HG03565 (cell line): ENCODE data around the gene PUM2.
"Not testable (repeated sequence)": the region's sequence is repeated elsewhere in the genome, so short reads cannot be mapped to it uniquely, and the experiment has no call there.

Experiments
- ATAC-seq: cut with Tn5 transposase; IDR thresholded peaks from one replicate; pipeline ENCODE4 v1.9.1; 2021; ENCODE audit warnings: mild to moderate bottlenecking, moderate library complexity; ENCODE audit not compliant: unreplicated experiment

Gene PUM2

DNA sequence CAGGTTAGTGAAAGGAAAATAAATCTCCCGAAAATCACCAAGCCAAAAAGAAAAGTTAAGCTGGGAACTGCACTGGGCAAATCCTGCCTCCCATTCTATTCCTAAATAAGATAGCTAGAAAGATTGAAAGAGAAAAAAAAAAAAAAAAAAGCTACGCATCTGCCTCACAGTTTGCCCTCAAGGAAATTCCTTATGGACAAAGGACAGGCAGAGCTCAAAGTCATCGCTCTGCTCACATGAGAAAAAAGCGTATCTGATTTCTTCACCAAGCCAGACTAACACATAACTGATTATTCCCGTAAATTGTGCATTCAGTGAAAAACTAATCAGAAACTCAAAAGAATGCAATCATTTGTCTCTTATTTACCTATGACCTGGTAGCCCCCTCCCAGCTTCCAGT, 50.0 kb downstream of the PUM2 start:
- no peak for ATAC-seq

DNA sequence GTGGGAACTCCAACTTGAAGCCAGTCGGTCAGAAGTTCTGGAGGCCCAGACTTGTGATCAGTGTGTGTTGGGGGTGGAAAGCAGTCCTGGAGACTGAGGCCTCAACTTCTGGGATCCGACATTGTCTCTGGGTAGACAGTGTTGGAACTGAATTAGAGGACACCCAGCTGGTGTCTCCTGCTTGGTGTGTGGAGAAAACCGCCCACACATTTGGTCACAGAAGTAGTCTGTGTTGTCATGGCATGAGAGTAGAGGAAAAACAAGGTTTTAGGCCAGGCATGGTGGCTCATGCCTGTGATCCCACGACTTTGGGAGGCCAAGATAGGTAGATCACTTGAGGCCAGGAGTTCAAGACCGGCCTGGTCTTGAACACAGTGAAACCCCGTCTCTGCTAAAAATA, 51.5 kb downstream of the PUM2 start:
- ATAC-seq: no peak

DNA sequence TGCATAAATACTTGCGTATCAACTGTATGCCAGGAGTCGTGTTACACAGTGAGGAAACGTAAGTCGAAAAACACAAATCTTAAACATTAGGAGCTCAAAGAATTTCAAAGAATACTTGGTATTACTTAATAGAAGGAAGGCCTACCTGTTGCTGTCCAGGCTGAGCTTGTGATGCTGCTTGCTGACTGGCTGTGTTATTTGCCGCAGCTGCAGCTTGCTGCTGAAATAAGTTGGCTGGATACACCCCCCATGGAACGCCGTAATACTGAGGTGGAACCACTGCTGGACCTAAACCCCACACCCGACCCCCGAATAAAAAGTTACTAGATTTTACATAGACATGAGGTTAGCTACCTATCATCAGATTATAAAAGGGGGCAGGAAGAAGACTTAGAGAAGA, 56.4 kb downstream of the PUM2 start:
- no peak for ATAC-seq

DNA sequence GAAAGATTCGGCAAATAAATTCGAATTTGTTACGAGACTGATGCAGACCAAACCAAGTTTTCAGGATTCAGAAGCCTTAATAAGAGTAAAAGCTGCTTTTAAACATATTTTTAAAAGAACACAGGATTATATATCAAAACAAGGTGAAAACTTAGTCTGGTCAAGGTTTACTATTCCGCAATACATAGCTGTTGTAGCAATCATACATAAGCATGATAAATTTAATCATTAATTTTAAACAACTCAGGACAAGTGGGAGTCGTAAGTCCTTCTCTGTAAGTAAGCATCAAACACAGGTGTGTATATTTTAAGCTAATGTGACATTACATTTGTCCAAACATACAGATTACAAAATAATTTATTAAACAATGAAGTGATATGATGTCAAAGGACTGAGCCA, 57.7 kb downstream of the PUM2 start:
- no peak for ATAC-seq

DNA sequence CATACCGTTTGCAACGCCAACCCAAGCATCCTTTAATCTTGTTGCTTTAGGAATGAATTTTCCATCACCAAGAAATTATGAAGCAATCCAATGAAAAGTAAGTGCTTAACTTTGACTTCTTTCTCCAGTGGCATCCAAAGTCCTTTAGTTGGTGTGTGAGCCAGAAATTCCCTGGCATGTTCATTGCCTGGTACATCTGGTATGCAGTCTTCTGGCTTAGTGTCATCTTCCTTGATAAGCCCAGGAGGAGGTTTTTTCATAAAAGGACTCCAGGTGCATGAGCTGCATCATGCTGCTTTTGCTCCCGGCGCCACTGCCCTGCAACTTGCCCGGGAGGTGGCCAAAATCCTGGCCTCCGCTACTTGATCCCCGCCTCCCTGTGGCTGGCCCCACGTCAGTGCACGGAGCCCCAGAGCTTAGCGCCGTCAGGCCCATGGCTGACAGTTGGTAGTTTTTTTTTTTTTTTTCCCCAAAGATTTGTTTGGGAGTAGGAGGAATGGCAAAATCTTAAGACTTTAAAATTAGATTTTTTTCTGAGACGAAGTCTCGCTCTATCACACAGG, 58.7 kb downstream of the PUM2 start:
- no peak for ATAC-seq

DNA sequence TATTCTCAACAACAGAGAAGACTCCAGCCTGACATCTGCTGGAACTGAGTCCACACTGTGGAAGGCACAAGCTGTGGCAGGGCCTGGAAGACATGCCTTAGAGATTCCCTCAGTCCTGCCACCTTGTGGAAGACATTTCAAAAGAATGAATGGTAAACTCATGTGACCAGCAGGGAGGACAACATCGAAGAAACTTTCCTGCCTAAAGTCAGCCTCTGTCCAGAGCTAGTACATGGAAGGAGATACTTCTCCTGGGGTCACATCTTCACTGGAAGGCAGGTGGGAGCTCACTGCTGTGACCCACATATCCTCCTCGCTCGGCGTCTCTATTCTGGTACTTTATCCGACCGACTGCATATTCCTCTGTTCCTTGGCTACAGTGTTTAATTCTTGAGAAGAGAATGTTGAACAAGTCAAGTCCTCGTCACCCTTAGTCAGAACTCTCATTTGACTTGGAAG, 59.5 kb downstream of the PUM2 start:
- ATAC-seq: no peak

DNA sequence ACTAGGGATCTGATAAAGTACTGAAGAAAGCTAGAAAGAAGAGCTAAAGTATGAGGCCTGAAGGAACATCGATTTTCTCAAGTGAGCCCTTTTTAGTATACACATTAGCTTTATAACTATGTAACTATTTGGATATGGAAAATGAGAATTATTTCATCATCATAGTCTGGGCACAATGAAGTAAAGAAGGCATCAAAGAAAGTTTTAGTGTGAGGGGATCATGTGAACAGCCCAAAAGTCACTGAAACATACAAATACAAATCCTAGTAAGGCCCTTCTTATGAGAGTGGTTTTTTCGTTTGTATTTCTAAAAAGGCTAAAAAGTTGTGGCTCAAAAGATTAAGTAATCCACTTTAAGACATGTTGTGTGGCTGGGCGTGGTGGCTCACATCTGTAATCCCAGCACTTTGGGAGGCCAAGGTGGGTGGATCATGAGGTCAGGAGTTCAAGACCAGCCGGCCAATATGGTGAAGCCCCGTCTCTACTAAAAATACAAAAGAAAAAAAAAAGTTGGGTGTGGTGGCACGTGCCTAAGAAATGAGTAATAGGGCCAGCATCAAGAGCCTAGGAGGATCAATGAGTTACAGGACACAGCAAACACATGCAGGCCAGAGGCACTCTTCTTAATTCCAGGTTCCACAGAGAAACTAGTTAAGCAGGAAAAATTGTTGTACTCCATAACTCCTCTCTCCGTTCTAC, 61.9 kb downstream of the PUM2 start:
- ATAC-seq: no peak

DNA sequence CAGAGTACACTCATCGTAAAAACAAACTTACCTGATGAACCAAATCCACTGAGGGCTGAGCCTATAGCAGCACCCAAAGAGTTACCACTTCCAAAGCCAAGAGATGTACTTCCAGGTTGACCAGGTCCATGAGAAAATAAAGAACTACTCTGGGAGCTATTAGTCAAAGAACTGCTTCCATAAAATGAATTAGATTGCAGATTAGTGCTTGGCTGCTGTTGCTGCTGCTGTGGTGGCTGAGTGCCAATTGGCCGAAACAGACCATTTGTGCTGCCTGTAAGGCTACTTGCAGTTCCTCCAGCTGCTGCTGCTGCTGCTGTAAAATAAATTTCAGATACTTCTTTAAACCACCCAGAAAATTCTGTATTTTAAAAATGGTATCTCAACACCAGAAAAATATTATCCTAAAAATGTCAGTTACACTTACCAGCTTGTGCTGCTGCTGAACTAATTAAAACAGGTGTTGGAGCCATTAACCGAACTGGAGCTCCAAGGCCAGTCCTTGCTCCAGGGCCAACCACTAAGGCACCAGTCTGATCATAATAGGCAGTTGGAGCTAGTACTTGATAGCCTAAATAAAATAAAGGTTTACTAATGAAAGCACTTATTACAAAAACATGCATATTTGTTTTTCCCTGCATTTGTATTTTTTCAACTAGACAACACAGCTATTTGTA, 67.6 kb downstream of the PUM2 start:
- ATAC-seq: no peak

DNA sequence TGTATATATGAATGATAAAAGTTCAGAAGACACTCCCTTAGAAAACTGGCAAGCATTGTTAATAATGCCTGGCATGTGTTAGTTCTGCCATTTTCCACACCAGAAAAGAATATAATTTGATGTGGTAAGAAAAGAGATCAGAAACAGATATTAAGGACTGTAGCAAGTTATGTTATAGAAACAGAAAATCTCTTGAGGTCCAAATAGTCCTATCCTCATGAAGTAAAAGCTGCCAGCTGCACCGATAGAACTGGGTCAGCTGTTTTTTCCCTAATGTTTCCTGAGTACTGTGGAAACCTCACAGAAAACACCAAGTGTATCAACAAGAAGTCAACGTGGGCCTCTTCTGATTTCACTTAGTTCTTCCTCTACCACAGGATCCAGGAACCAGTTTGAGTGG, 68.8 kb downstream of the PUM2 start:
- ATAC-seq: no peak

DNA sequence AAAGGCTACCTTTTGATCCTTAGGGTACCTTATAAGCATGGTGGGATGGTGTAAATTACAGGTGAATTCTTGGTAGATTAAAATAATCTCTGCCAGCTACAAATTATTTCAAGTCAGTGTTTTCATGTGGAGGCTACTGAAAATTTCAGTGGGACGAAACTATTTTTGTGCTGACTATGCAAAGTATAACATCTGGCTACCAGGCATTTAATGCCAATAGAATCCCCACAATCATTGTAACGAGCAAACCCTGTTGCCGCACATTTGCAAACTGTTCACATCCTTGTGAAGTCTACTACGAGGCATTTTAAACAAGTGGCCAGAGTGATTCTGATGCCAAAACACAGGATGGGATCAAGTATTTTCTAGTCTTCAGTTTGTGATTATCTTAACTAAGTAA, 77.6 kb downstream of the PUM2 start:
- no peak for ATAC-seq

DNA sequence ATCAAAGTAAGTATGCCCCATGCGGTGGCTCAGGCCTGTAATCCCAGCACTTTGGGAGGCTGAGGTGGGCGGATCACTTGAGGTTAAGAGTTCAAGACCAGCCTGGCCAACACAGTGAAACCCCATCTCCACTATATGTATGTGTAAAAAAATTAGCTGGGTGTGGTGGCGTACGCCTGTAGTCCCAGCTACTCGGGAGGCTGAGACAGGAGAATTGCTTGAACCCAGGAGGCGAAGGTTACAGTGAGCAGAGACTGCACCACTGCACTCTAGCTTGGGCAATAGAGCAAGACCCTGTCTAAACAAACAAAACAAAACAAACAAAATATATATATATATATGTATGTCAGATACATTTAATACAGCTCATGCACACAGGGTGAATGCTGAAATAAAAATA, 82.3 kb downstream of the PUM2 start:
- not testable (repeated sequence) for ATAC-seq

DNA sequence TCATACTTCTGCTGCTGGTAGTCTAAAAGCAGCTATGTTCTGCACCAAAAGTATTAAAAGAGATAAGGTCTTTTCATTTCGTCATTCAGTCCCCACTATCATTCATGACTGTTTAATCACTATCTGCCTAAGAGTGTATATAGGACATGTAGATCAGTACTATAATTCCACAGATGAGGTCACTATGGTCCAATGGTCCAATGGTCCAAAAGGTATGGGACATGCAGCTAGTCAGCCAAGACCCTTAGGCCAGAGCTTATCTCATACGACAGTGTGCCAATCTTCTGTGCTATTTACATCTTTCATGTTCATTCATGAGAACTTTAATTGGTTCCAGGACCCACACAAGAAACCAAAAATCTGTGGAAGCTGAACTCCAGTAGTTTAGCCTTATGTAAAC, 83.1 kb downstream of the PUM2 start:
- ATAC-seq: no peak

DNA sequence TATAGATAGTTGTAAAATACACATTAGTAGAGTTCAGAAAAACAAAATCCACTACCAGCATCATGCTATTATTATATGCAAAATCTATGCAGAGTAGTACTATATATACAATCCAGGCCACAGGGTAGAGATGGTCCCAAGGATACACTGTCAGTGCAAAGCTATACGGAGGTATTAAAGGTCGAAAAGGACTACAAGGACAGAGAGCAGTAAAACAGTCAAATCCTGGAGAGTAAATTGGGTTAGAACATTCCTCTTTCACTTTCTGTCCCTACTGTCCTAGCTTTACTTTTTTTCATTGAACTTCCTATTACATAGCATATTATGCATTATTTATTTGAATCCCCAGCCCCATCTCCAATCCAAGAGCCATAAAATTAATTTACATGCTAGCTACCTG, 86.0 kb downstream of the PUM2 start:
- no peak for ATAC-seq

DNA sequence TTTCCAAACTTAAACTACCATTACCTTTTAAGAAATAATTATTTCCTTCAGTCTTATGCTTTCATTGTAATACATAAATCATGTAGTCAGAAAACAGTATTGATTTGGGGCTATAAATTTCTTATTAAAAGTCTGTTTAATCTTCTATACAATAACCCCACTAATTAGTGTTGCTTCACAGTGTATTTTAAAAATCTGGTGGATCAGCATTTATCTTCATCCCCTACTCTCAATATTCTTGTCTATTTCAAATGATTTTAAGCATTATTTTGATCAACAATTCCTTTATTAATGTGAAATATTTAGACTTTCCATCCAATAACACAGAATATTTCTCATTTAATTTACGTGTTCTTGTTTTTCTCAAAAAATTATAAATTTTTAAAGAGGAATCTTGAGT, 93.2 kb downstream of the PUM2 start:
- ATAC-seq: no peak

DNA sequence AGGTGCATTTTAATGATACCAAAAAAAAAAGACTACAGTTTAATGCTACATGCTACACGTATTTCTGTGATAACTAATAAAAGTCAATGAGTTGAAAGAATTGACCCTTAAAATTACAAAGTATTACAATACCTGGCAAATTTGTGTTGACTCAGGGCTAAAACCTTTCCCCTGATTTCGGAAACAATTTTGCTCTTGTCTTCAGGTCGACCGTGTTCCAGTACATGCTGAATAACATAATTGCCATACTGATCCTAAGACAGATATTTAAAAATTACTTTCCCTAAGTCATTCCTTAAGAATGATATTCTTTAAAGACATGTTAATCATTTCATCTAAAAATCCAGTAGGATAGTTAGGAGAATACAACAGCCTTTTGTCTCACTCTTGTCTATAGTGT, 95.9 kb downstream of the PUM2 start:
- no peak for ATAC-seq

DNA sequence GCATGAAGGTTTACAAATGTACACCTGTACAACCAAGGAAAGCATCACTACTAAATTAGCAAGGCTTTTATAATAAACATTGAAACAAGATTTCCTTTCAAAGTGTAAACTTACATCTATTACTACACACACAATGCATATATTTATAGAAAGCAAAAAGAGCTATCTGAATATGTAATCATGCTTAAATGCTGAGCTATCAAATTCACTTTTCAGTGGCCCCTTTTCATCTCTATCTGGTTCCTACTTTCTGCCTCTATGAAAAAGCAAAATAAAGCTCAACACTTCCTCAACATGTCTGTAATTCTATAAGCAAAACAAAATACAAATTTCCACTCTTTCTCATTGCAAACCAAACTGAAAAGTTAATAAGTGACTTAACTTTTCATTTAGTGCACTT, 100.2 kb downstream of the PUM2 start:
- no peak for ATAC-seq

DNA sequence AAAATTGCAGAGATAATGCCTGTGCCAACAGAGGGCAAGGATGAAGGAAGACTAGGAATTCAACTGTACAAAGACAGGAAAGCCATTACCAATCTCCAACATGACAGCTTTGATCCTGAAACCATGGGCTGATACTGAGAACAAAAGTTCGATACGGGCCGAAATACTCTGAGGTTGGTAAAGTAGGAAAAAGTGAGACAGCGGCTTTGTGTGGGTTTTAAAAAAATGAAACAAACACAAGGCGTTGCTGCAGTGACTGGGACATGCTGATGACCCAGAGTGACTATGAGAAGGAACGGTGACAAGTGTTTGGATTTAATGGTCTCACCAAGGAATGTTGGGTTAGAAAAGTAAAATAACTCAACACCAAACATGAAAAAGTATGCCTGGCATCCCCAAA, 101.5 kb downstream of the PUM2 start:
- ATAC-seq: no peak

DNA sequence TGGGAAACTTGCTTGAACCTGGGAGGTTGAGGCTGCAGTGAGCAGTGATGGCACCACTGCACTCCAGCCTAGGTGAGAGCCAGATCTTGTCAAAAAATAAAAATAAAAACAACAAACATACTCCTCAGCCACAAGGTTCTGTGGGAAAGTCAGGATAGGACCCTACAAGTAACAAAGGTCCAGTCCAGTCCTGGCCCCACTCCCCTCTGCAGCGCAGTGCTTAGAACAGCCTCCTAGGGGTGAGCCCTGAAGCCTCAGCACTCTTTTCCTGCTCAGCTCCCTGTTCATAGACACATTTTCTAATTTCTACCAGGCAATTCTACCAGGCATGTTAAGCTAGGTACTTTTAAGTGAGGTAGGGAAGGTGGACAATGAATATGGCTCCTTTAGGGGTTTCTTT, 103.6 kb downstream of the PUM2 start:
- no peak for ATAC-seq

DNA sequence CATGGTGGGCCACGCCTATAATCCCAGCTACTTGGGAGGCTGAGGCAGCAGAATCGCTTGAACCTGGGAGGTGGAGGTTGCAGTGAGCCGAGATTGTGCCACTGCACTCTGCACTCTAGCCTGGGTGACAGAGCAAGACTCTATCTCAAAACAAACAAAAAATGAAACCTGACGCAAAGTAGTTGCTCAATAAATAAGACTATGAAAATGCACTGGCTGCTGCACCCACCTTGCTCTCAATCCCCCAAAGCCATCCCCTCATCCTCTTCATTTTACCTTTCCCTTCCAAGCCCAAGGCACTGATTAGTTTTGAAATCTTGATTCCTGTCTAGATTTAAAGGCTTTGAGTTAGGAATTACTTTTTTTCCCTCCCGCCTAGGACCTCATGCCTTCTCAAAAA, 107.0 kb downstream of the PUM2 start:
- not testable (repeated sequence) for ATAC-seq

DNA sequence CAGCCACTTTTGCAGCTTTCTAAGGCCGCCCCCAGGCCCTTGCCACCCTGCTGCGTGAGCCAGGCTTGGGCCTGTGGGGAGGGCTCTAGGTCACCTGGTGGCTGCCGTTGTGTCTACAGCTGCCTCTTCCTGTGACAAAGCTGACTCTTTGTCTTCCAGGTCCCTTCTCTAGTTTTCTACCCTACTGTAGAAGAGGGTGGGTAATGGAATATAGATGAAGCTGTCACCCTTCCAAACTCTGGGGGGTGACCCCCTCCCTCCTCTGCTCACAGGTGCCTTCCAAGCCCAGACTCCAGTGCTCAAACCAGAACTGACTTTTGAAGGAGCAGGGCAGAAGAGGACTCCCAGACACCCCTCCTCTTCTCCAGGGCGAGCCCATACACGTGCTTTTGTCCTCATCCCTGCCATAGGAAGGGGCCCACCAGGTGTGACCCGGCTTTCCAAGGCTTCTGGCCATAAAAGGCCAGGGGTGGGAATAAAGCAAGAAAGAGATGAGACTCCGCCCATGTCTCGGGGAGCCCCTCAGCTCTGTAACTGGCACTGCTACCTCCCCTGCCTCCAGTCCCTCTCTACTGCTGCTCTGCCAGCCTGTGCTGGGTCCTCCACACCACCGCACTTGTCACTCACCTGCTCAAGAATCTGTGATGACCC, 107.8 kb downstream of the PUM2 start:
- ATAC-seq: no peak

DNA sequence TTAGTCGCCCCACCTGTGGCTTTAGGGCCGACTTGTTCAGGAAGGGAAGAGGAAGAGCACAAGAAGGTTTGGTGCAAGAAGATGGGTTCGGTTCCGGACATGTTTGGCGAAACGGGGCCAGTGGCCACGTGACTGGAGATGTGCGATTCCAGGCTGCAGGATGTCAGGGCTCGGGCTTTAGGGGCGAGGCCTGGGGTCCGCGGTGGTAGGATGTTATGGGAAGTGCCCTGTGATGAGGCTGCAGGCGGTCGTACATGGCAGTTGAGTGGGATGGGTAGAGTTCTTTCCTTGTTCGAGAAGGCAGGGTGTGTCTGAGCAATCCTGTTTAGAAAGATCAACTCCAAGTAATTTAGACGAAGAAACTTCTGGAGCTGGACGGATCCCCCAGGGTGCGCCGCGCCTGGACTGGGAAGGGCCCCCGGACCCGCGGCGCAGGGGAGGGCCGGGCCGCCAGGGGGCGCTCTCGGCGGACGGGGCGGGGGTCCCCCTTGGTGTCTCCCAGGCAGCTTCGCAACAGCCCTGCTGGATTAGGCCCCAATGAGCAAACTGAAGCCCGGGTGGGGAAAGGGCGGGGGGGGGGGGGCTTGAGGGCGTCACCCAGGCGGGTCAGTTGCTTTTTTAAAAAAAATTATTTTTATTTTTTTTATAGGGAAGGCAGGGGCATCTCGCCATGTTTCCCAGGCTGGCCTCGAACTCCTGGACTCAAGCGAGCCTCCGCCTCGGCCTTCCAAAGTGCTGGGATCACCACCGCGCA, 108.5 kb downstream of the PUM2 start:
- ATAC-seq: no peak
